HUES48 (cell line): Measurements from ENCODE around the gene C14orf93.
A peak's percentile ranks its signal among the peaks of the same experiment; 100 is the strongest.
"Not testable (repeated sequence)": the region's sequence is repeated elsewhere in the genome, so short reads cannot be mapped to it uniquely, and the experiment has no call there.

Experiments
- H3K27ac ChIP-seq: one replicate; pipeline ENCODE4 v1.7.0; 2013; ENCODE audit warnings: low read depth, low read length, inconsistent platforms
- H3K27me3 ChIP-seq: 2 replicates; pipeline ENCODE4 v1.6.1; 2013; ENCODE audit warnings: mild to moderate bottlenecking, low read length; ENCODE audit not compliant: control insufficient read depth, insufficient read depth
- H3K36me3 ChIP-seq: 2 replicates; pipeline ENCODE4 v1.6.1; 2013; ENCODE audit warnings: low read length; ENCODE audit not compliant: control insufficient read depth, insufficient read depth
- H3K4me1 ChIP-seq: 2 replicates; pipeline ENCODE4 v1.6.1; 2013; ENCODE audit warnings: mild to moderate bottlenecking, low read length; ENCODE audit not compliant: control insufficient read depth, insufficient read depth
- H3K4me3 ChIP-seq: 2 replicates; pipeline ENCODE4 v1.5.1; 2013; ENCODE audit warnings: mild to moderate bottlenecking, low read depth, low read length
- H3K9ac ChIP-seq: 2 replicates; pipeline ENCODE4 v1.6.1; 2013; ENCODE audit warnings: mild to moderate bottlenecking, low read depth, low read length, moderate library complexity
- H3K9me3 ChIP-seq: 2 replicates; pipeline ENCODE4 v1.6.1; 2013; ENCODE audit warnings: low read length; ENCODE audit not compliant: control insufficient read depth, insufficient read depth

The C14orf93 gene

DNA sequence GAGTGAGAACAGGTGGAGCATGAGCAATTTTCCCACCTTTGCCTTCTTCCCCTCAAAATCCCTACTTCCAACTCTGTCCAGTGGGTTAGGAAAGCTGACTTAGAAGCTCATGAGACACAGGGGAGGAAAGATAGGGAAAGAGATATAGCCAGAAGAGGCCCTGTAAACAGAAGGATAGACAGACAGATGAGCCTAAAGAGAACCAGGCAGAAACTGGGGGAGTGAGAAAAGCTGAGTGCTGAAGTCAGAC lies 32.6 kb downstream of the C14orf93 start:
- peak overlapping the region; percentile 92 for H3K27ac ChIP-seq
- H3K9ac ChIP-seq, result peak overlapping the region; percentile 27
- no peaks in the 10 kb centered on the region for H3K9me3 ChIP-seq
- peaks cover 8% of the 10 kb centered on the region; the same call in 1 of the 2 replicates for H3K27me3 ChIP-seq
- peak overlapping the region; percentile 2; the same call in 1 of the 2 replicates for H3K4me3 ChIP-seq
- peaks cover 56% of the 10 kb centered on the region for H3K36me3 ChIP-seq
- peaks cover 40% of the 10 kb centered on the region for H3K4me1 ChIP-seq

- Histone ChIP-seq H3K4me3 (peak overlapping the region; percentile 2; the same call in 1 of the 2 replicates), H3K27ac (peak overlapping the region; percentile 92), H3K36me3 (peaks cover 61% of the 10 kb centered on the region), H3K9me3 (no peaks in the 10 kb centered on the region), H3K4me1 (peaks cover 40% of the 10 kb centered on the region), H3K27me3 (peaks cover 8% of the 10 kb centered on the region; the same call in 1 of the 2 replicates), H3K9ac (peak overlapping the region; percentile 27)
Observed at GRCh38 chr14:22976620-22977433, 33.1 kb downstream of the C14orf93 start.

GRCh38 chr14:22974530-22975313 lies 35.2 kb downstream of the C14orf93 start:
- Histone ChIP-seq H3K9me3 (no peaks in the 10 kb centered on the region), H3K4me1 (peaks cover 34% of the 10 kb centered on the region), H3K4me3 (no peak overlapping the region), H3K27ac (no peak overlapping the region), H3K36me3 (peaks cover 70% of the 10 kb centered on the region), H3K27me3 (no peaks in the 10 kb centered on the region), H3K9ac (no peak overlapping the region)

- Histone ChIP-seq H3K36me3 (peaks cover 71% of the 10 kb centered on the region), H3K27ac (no peak overlapping the region)
Observed at GRCh38 chr14:22973217-22974032, 36.5 kb downstream of the C14orf93 start.

DNA sequence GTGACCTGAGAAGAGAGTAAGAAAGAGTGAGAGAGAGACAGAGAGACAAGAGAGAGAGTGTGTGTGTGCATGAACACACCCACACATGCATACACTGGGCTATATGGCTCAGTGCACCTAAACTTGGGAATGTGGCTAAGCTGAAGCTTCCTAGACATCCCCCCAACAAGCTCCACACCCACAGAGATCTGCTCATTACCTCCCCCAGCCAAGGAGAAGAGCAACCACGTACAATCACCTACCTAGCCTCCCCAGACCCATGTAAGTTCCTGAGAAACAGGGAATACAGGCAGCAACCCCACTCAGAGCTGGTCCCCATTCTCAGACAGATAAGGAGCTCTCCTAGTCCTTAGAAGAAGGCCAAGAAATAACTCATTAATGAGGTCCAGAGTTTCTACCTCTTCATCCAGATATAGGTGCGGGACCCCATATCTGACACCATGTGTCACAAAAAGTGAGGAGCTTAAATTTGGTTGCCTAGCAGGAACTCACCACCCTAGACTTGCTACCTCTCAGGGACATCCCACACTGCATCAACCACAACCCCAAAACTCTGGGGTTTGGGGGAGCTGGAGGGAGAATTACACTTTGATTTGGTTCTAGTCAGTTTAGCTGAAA lies 37.5 kb downstream of the C14orf93 start:
- H3K4me3 ChIP-seq, result no peak overlapping the region
- H3K9ac ChIP-seq, result no peak overlapping the region
- no peaks in the 10 kb centered on the region for H3K27me3 ChIP-seq
- no peaks in the 10 kb centered on the region for H3K9me3 ChIP-seq
- no peak overlapping the region for H3K27ac ChIP-seq
- H3K4me1 ChIP-seq, result peaks cover 14% of the 10 kb centered on the region
- H3K36me3 ChIP-seq, result peaks cover 66% of the 10 kb centered on the region

More at GRCh38 chr14:22973217-22974032, 36.5 kb downstream of the C14orf93 start:
- H3K27me3 ChIP-seq, result no peaks in the 10 kb centered on the region
- H3K4me1 ChIP-seq, result peaks cover 21% of the 10 kb centered on the region
- no peaks in the 10 kb centered on the region for H3K9me3 ChIP-seq
- no peak overlapping the region for H3K9ac ChIP-seq
- no peak overlapping the region for H3K4me3 ChIP-seq

- H3K27me3 ChIP-seq, result no peaks in the 10 kb centered on the region
- H3K9ac ChIP-seq, result no peak overlapping the region
- no peak overlapping the region for H3K4me3 ChIP-seq
- 0 out of 2 replicates have a peak, but pooled peaks cover 1% of the 10 kb centered on the region for H3K4me1 ChIP-seq
- no peak overlapping the region for H3K27ac ChIP-seq
- peaks cover 54% of the 10 kb centered on the region for H3K36me3 ChIP-seq
- no peaks in the 10 kb centered on the region for H3K9me3 ChIP-seq
Observed at GRCh38 chr14:22971152-22971551, 38.8 kb downstream of the C14orf93 start.

- no peak overlapping the region for H3K27ac ChIP-seq
- H3K4me3 ChIP-seq, result no peak overlapping the region
Observed at GRCh38 chr14:22966783-22967269, 43.1 kb downstream of the C14orf93 start.

DNA sequence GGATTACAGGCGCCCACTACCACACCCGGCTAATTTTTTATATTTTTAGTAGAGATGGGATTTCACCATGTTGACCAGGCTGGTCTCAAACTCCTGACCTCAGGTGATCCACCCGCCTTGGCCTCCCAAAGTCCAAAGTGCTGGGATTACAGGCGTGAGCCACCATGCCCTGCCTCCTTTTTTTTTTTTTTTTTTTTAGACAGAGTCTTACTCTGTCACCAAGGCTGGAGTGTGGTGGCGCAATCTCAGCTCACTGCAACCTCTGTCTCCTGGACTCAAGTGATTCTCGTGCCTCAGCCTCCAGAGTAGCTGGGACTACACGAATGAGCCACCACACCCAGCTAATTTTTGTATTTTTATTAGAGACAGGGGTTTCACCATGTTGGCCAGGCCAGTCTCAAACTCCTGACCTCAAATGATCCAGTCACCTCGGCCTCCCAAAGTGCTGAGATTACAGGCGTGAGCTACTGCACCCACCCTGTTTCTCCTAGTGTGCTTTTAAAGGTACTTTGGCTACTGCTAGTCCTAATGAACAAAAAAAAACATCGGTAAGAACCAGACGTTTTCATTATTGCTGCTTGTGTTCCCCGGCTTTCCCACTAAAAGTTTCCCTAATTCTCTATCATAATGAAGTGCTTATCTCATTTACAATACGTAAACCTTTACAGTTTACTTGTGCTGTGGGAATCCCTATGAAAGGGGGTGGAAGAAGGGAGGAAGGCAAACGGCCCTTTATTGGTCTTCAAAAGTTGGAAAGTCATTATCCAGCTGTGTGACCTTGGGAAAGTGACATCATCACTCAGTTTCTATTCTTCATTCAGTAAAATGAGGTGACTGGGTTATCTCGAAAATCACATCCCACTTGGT lies 43.8 kb downstream of the C14orf93 start:
- not testable (repeated sequence) for H3K27ac ChIP-seq, H3K9ac ChIP-seq, H3K9me3 ChIP-seq, H3K36me3 ChIP-seq, H3K27me3 ChIP-seq, H3K4me1 ChIP-seq, H3K4me3 ChIP-seq

More at GRCh38 chr14:22966783-22967269, 43.1 kb downstream of the C14orf93 start:
- Histone ChIP-seq H3K36me3 (peaks cover 14% of the 10 kb centered on the region), H3K9ac (no peak overlapping the region), H3K4me1 (no peaks in the 10 kb centered on the region), H3K9me3 (no peaks in the 10 kb centered on the region), H3K27me3 (no peaks in the 10 kb centered on the region)

DNA sequence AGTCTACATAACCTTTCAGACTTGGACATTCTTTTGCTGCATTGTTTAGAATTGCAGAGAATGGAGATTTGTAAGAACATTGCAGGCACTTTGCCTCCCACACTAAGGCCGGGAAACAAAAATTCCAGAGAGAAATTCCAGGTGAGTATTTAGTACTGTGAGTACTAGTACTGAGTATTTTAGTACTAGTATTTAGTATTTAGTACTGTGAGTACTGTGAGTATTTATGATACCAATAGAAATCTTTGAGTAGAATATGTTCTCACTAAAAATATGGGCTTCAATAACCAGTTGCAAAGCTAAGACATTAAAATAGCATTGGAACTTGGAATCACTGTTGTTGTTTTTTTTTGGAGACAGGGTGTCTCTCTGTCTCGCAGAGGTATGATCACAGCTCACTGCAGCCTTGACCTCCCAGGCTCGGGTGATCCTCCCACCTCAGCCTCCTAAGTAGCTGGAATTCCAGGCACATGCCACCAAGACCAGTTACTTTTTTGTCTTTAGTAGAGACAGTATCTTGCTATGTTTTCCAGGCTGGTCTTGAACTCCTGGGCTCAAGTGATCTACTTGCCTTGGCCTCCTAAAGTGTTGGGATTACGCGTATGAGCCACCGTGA lies 47.8 kb downstream of the C14orf93 start:
- no peak overlapping the region for H3K27ac ChIP-seq
- H3K4me1 ChIP-seq, result no peaks in the 10 kb centered on the region
- H3K27me3 ChIP-seq, result no peaks in the 10 kb centered on the region
- H3K9ac ChIP-seq, result no peak overlapping the region
- no peaks in the 10 kb centered on the region for H3K36me3 ChIP-seq
- H3K9me3 ChIP-seq, result no peaks in the 10 kb centered on the region
- H3K4me3 ChIP-seq, result no peak overlapping the region
